NCI-H1092 treated with DMSO at 0.1 percent for 48 hours (cell line): ENCODE data around the gene MAP1B.
"Not testable (repeated sequence)": the region's sequence is repeated elsewhere in the genome, so short reads cannot be mapped to it uniquely, and the experiment has no call there.

ENCODE experiments used
- DNase-seq: peaks from one replicate; lab custom pipeline; 2025; lab: John Stamatoyannopoulos, UW

MAP1B gene

GRCh38 chr5:72107131-72107900 is at the start of gene MAP1B:
Gene MAP1B (plus strand): TSS chr5:72107475. CDS start chr5:72107532, 57 bp downstream.
- peak; percentile 83 for DNase-seq

GRCh38 chr5:72057816-72058215 is 49.5 kb upstream of the MAP1B start:
- no peak for DNase-seq

- DNase-seq, result no peak
Measured at GRCh38 chr5:72063219-72063819, 44.0 kb upstream of the MAP1B start.

- peak; percentile 50 for DNase-seq
Measured at GRCh38 chr5:72064801-72065570, 42.3 kb upstream of the MAP1B start.

GRCh38 chr5:72065751-72066255 is 41.5 kb upstream of the MAP1B start:
- DNase-seq, result peak; percentile 81

GRCh38 chr5:72066705-72067107 is 40.6 kb upstream of the MAP1B start:
- DNase-seq, result peak; percentile 5

GRCh38 chr5:72067682-72068470 is 39.4 kb upstream of the MAP1B start:
- DNase-seq, result no peak

GRCh38 chr5:72070529-72070928 is 36.7 kb upstream of the MAP1B start:
- no peak for DNase-seq

GRCh38 chr5:72071906-72072305 is 35.4 kb upstream of the MAP1B start:
- no peak for DNase-seq

GRCh38 chr5:72074251-72074650 is 33.0 kb upstream of the MAP1B start:
- peak; percentile 72 for DNase-seq

- no peak for DNase-seq
Measured at GRCh38 chr5:72075461-72075860, 31.8 kb upstream of the MAP1B start.

GRCh38 chr5:72076621-72077300 is 30.5 kb upstream of the MAP1B start:
- DNase-seq, result peak; percentile 3

GRCh38 chr5:72077390-72077789 is 29.9 kb upstream of the MAP1B start:
- no peak for DNase-seq

GRCh38 chr5:72079288-72079687 is 28.0 kb upstream of the MAP1B start:
- no peak for DNase-seq

- no peak for DNase-seq
Measured at GRCh38 chr5:72082048-72082447, 25.2 kb upstream of the MAP1B start.

GRCh38 chr5:72084876-72085275 is 22.4 kb upstream of the MAP1B start:
- no peak for DNase-seq

GRCh38 chr5:72085319-72085718 is 22.0 kb upstream of the MAP1B start:
- DNase-seq, result no peak

GRCh38 chr5:72089713-72090112 is 17.6 kb upstream of the MAP1B start:
- not testable (repeated sequence) for DNase-seq

GRCh38 chr5:72092074-72092473 is 15.2 kb upstream of the MAP1B start:
- no peak for DNase-seq

GRCh38 chr5:72093217-72093616 is 14.1 kb upstream of the MAP1B start:
- DNase-seq, result no peak

GRCh38 chr5:72093824-72094223 is 13.5 kb upstream of the MAP1B start:
- DNase-seq, result no peak
